GM23248 (cell line): ENCODE data around the gene TRMT2B.

Experiments
- EZH2 ChIP-seq: fragments of 200-600 bp; sonication (generic); IDR thresholded peaks from 2 replicates; pipeline ENCODE4 v1.6.1; 2018; ENCODE audit warnings: antibody characterized with exemption, mild to moderate bottlenecking; ENCODE audit not compliant: insufficient read depth, poor library complexity, severe bottlenecking
- EZH2phosphoT487 ChIP-seq: fragments of 200-600 bp; sonication (generic); IDR thresholded peaks from 2 replicates; pipeline ENCODE4 v1.6.1; 2018; ENCODE audit warnings: antibody characterized with exemption, moderate library complexity, mild to moderate bottlenecking, low read depth; ENCODE audit not compliant: insufficient read depth

DNA sequence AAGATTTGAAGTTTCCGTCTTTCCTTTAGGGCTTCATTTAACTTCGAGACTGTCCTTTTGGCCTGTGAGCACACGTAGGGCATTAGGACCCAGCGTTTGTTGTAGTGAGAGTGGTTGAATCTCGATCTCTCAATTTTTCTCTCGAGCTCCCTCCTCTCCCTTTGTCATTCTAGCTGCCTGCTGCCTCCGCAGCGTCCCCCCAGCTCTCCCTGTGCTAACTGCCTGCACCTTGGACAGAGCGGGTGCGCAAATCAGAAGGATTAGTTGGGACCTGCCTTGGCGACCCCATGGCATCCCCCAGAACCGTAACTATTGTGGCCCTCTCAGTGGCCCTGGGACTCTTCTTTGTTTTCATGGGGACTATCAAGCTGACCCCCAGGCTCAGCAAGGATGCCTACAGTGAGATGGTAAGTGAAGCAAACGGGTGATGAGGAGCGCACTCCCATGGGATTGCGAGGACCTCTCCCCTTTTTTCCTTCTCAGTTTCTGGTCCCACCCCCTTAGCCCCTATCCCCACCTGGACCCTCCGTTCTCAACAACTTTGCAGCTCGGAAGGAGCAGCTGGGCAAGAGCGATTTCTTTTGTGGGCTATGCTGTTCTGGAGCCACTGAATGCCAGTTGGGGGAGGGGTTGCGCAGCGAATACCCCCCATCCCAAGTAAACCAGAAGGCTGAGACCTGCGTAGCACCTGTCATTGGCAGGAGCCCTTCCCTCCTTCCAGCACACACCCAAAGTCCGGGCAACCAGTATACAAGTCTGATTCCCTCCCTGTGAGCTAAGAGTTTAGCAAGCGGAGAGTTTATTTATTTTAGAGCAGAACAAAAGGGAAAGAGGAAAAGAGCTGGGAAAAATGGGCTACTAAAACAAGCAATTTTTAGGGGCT, 27.0 kb upstream of the TRMT2B start, which contains the start of gene TMEM35A:
- TF ChIP-seq EZH2phosphoT487 = no peak
- TF ChIP-seq EZH2 = no peak
